Transverse colon (tissue), 4 donors: ENCODE measurements around the gene DNAH7.

Source experiments
- EP300 ChIP-seq: sonication (generic); formaldehyde crosslinking; IDR thresholded peaks from one replicate; pipeline ENCODE4 v1.6.1; 2017; ENCODE audit warnings: antibody characterized with exemption, low read depth
- POLR2A ChIP-seq: fragments of 450-650 bp; IDR thresholded peaks from one replicate; pipeline ENCODE4 v1.6.1; 2016; ENCODE audit warnings: antibody characterized with exemption, mild to moderate bottlenecking, moderate library complexity
- POLR2AphosphoS5 ChIP-seq, 3 donors: sonication (generic); formaldehyde crosslinking; IDR thresholded peaks; one replicate each; pipeline ENCODE4 v1.6.1; 2016; ENCODE audit warnings: antibody characterized with exemption in 3 of 3
- TF ChIP-seq, protein P1 (sequence below), 5 experiments: fragments of 200-600 bp in 3 of 5; fragments of 450-650 bp in 2 of 5; sonication (generic) in 3 of 5; IDR thresholded peaks; 1 replicate in 2 of 5; 2 replicates in 3 of 5; pipeline ENCODE4 v1.5.1; 2016 to 2017; ENCODE audit warnings: antibody characterized with exemption in 5 of 5, inconsistent platforms in 3 of 5, mild to moderate bottlenecking in 2 of 5, moderate library complexity in 1 of 5

DNA sequence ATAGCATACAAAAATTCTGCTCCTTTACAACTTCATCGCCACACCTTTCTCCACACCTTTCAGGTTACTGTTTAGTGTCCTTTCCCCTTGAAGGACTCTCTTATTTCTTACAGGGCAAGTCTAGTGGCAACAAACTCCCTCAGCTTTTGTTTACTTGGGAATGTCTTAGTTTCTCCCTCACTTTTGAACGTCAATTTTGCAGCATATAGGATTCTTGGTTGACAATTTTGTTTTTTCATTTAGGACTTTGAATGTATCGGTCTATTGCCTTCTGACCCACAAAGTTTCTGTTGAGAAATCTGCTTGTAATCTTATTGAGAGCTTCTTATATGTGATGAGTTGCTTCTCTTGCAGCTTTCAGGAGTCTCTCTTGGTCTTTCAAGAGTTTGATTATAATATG lies 368.2 kb downstream of the DNAH7 start:
- TF ChIP-seq, protein P1, sequence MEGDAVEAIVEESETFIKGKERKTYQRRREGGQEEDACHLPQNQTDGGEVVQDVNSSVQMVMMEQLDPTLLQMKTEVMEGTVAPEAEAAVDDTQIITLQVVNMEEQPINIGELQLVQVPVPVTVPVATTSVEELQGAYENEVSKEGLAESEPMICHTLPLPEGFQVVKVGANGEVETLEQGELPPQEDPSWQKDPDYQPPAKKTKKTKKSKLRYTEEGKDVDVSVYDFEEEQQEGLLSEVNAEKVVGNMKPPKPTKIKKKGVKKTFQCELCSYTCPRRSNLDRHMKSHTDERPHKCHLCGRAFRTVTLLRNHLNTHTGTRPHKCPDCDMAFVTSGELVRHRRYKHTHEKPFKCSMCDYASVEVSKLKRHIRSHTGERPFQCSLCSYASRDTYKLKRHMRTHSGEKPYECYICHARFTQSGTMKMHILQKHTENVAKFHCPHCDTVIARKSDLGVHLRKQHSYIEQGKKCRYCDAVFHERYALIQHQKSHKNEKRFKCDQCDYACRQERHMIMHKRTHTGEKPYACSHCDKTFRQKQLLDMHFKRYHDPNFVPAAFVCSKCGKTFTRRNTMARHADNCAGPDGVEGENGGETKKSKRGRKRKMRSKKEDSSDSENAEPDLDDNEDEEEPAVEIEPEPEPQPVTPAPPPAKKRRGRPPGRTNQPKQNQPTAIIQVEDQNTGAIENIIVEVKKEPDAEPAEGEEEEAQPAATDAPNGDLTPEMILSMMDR (IDR thresholded peaks at IDR 0.05): no peak
- TF ChIP-seq POLR2A: no peak
- TF ChIP-seq EP300: no peak
- TF ChIP-seq POLR2AphosphoS5 (IDR thresholded peaks at IDR 0.05): no peak
